Measurements from ENCODE around the gene NUDT3.

DNA sequence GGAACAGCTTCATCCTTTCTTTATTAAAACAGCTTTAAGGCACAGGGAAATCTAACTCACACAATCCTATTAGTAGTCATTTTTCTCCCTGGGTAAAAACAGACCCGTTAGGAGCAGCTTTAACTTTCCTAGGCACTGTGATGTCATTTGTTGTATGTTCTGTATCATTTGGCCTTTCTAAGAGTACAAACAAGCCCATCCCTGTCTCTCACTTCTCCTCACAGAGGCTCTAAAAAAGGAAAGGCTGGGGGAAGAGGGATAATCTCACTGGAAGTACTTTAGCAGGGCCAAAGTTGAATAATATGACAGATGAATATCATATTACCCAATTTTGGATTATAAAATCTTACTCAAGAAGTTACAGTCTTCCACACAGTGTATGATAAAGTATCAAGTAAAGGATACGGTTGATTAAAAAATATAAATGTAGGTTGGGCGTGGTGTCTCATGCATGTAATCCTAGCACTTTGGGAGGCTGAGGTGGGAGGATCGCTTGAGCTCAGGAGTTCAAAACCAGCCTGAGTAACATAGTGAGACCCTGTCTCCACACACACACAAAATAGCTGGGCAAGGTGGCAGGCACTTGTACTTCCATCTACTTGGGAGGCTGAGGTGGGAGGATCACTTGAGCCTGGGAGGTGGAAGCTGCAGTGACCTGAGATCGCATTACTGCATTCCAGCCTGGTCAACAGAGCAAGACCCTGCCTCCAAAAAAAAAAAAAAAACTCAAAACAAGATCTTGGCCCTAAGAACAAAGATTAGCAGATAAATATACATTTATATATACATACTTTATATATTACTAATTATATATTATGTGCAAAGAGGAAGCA lies 7.9 kb downstream of the NUDT3 start:
- TF ChIP-seq GTF2E2 (tag; IDR thresholded peaks at IDR 0.05) (no peak), FOS (IDR thresholded peaks at IDR 0.05; ENCODE audit: extremely low read depth, insufficient read length) (no peak), TAF15 (IDR thresholded peaks at IDR 0.05; ENCODE audit: low read depth, low read length) (no peak), ZNF655 (CRISPR knock-in tag; IDR thresholded peaks at IDR 0.05) (no peak), MAFG (tag; conservative IDR thresholded peaks at IDR 0.05) (no peak), SAFB2 (IDR thresholded peaks at IDR 0.05; ENCODE audit: borderline replicate concordance, low read depth, low read length, severe bottlenecking) (no peak), ETV6 (IDR thresholded peaks at IDR 0.05; ENCODE audit: borderline replicate concordance in 1 of 2, low read depth in 2 of 2, low read length in 1 of 2) (no peak), ETV6 (CRISPR knock-in tag; IDR thresholded peaks at IDR 0.05; ENCODE audit: borderline replicate concordance) (no peak), ETV1 (tag; conservative IDR thresholded peaks at IDR 0.05; ENCODE audit: low read depth) (no peak), POLR2A (conservative IDR thresholded peaks at IDR 0.05) (no peak), NCOA2 (IDR thresholded peaks at IDR 0.05; ENCODE audit: partially characterized antibody in 2 of 2) (no peak), PCBP2 (IDR thresholded peaks at IDR 0.05; ENCODE audit: low read depth, low read length, poor library complexity, severe bottlenecking) (no peak), JUNB (CRISPR knock-in tag; conservative IDR thresholded peaks at IDR 0.05) (no peak), SOX6 (IDR thresholded peaks at IDR 0.05) (no peak)
